Measurements from ENCODE around the gene APMAP.

APMAP gene

DNA sequence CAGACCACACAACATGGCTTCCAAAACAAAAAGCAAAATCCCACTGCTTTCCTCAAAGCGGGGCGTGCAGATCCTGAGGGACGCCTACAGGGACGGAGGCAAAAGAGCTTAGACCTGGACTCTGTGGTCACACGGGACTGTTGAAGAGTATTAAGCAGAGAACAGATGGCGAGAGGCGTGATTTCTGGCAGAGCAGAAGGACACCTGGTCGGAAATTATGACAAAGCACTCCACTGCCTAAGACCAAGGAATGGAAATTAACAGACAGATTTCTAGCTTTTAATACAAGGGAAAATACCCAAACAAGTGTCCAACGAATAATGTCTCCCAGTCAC is 28.1 kb downstream of the APMAP start:
- no peak for DNase-seq

GRCh38 chr20:24963672-24964505 is 28.7 kb downstream of the APMAP start:
- no peak for DNase-seq

- no peak for DNase-seq
These were observed 30.0 kb downstream of the APMAP start for GRCh38 chr20:24962510-24962909.

- DNase-seq, result no peak
These were observed 30.4 kb downstream of the APMAP start for GRCh38 chr20:24962182-24962492.

- DNase-seq, result no peak
These were observed 31.0 kb downstream of the APMAP start for GRCh38 chr20:24961384-24962181.

GRCh38 chr20:24960861-24961260 is 31.7 kb downstream of the APMAP start:
- DNase-seq, result no peak

DNA sequence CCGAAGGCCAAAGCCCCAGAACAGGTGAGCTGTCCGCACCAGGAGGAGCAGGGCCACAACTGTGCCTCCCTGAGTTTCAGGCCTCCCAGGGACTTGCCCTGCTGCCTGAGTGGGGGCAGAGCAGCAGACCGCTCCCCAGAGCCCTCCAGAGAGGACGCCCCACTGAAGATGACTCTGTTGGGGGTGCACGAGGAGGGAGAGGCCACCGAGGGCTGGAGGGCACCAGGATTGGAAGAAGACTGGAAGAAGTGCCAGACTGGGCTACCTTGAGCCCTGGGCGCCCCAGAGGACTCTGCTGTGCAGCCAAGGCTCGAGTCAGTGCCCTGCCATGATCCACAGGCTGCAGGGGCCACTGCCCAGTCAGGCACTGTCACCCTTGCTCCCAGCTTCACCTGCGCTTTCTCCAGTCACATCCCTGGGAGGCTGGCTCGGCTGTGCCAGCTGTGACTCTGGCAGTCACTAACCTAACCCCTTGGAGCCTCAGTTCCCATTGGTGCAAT is 32.2 kb downstream of the APMAP start:
- DNase-seq, result no peak

GRCh38 chr20:24959591-24960301 is 32.8 kb downstream of the APMAP start:
- DNase-seq, result no peak

- DNase-seq, result no peak
These were observed 33.8 kb downstream of the APMAP start for GRCh38 chr20:24958506-24959385.

DNA sequence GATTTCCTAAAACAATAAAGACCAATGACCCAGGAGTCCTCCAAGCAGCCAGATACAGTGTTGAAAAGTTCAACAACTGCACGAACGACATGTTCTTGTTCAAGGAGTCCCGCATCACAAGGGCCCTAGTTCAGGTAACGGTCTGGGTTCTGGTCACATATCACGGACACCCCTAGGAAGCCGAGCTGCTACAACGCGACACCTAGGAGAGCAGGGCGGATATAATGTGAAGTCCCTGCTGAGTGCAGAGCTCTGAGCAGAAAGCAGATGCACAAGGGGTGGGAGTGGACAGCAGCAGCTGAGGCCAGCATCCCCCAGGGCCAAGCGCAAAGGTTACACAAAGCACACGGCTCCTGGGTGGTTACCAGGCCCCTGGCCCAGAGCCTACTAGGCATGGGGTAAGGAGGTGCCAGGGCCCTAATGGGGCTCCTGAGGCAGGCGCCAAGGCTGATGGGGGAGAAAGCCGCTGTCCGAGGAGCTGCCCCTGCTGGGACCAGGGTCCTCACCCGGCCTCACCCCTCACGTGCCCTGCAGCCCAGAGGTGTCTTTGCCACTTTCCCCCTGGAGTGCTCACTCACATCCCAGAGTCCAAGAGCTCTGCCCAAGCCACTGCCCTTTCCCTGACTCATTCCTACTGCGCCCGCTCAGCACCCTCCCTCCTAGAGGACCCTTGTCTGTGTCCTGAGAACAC is 35.1 kb downstream of the APMAP start:
- DNase-seq, result no peak

DNA sequence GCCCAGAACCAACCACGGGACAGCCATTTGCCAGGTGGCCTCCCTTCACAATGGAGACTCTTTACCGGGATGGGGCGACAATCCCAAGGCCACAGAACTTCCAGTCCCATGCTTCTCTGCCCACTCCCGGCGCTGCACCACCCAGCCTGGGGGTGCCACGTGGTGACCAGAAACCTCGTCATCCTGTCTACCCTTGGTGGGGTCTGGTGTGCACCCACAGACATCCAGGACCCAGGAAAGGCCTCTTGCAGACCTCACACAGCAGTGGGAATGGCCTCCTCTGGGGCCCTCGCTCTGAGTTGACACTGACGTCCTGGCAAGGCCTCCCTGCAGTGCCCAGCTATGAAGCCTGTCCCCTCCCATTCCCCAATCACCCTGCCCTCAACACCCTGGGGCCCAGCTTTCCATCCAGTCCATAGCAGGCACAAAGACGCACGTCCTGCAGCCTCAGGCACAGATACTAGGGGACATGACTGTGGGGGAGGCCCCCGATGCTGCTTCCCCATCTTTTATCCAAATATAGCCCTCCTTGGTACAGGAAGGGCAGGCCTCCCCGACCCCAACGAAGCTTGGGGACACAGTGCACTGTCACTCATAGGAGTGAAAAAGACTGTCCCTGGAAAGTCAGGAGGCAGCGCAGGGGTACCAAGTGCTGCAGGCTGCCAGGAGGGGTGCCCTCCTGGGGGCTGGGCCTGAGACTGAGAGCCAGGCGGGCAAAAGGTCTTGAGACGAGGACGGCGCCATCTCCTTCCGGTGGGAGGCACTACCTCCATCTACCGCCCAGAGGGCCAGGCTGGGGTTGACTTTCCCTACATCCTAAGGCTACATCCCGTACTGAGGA is 36.3 kb downstream of the APMAP start:
- DNase-seq, result no peak

- DNase-seq, result no peak
These were observed 37.5 kb downstream of the APMAP start for GRCh38 chr20:24955045-24955444.

DNA sequence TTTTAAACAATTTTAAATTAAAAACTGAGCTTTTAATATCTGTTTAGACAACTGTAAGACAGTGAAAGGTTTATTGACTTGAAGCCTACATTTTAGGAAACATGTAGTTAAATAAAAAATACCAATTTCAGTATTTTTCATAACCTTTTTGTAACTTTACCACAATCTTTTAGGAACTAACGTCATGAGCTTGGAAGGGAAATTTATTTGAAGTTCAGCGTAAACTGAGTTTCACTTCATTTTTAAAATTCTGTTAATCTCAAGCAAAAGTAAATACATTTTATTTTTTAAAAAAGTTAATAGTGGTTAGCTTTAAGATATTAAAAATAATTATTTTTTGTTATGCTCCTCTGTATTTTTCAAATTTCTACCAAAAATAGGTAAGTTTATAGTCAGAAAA is 38.0 kb downstream of the APMAP start:
- no peak for DNase-seq

GRCh38 chr20:24954151-24954550 is 38.4 kb downstream of the APMAP start:
- no peak for DNase-seq

- no peak for DNase-seq
These were observed 38.9 kb downstream of the APMAP start for GRCh38 chr20:24953621-24954133.

- no peak for DNase-seq
These were observed 39.4 kb downstream of the APMAP start for GRCh38 chr20:24953209-24953575.

DNA sequence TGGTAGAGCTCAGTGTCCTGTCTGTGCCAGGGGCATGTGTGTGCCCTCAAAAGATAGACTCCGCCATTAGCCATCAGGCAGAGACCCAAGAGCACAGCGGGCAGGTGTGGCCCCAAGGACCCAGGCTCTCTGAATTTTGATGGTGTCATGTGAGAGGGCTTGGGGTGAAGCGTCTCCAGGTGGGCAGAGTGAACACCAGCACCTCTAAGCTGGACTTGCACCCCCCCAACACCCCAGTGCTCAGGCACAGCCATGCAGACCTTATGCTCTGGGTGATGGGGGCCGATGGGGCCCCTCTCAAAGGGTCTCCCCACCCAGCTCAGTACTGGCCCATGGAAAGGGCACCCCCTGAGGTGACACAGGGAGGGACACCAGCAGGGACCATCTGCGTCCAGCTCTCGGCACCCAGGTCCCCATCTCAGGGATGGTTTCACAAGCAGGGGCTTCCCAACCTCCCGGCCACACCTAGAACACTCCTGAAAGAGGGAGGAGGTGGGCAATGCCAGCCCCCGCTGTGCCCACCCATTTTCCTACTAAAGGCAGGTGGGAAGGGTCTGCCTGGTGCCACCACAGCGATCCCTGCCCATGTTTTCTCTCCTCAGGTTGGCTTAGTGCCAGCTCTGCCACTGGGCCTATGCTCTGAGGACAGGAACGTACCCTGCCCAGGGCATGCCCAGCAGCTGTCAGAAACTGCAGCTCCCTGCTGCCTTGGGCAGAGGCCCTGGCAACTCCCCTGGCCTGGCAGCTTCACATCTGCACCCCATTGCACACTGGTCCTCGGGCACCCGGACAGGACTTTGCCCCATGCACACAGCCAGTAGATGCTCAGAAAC is 40.0 kb downstream of the APMAP start:
- DNase-seq, result no peak

DNA sequence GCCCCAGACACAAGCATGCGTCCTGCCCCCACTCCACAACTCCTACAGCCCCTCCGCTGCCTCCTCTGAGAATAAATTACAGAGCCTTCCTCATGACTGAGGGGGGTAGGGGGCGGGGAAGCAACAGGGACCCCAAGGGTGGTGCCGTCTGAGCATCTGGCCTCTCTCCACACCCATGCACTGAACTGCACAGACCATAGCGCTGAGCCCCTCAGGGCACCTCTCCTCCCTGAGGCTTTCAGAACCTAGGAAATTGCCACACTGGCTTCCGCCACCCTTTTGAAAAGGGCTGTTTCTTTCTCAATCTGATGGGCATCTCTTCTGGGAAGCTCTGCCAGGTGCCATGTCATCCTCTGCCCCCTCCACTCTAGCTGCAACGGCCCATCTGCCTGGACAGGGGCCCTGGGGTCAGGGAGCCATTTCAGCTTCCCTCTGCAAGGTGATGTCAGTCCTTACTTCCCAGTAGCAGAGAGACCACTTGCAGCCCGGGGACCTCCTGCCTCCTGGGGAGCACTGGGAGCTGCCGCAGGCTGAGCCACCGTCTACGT is 40.9 kb downstream of the APMAP start:
- DNase-seq, result no peak

GRCh38 chr20:24950836-24951525 is 41.6 kb downstream of the APMAP start:
- no peak for DNase-seq

All from T-helper 9 cell (primary cell).